ENCODE measurements around the gene SMIM22. TPM values are rescaled to one million over a fixed set of nuclear protein-coding genes. Genes with fewer than 3 reads are reported as not detected.
A peak's percentile ranks its signal among the peaks of the same experiment; 100 is the strongest.

The SMIM22 gene
- total RNA-seq (3.9 TPM), polyA plus RNA-seq (16.2 TPM)
- long read RNA-seq, donor 1 = 0 reads
- long read RNA-seq, donor 2 = 0 reads
- long read RNA-seq, donor 3, partial matches to known transcripts = 22 of 54 reads
- long read RNA-seq, donor 3, other reads (novel, unspliced or antisense) = 32 of 54 reads
- long read RNA-seq, donor 4 = 0 reads
- long read RNA-seq, donor 5, partial matches to known transcripts = 20 of 25 reads
- long read RNA-seq, donor 5, other reads (novel, unspliced or antisense) = 0 of 25 reads
- long read RNA-seq, donor 6, partial matches to known transcripts = 6 of 10 reads
- long read RNA-seq, donor 6, other reads (novel, unspliced or antisense) = 0 of 10 reads
- long read RNA-seq, donor 7, partial matches to known transcripts = 6 of 7 reads
- long read RNA-seq, donor 7, other reads (novel, unspliced or antisense) = 0 of 7 reads
- long read RNA-seq, donor 8 = 0 reads
- long read RNA-seq, donor 9, partial matches to known transcripts = 0 of 1 reads
- long read RNA-seq, donor 9, other reads (novel, unspliced or antisense) = 0 of 1 reads
- long read RNA-seq, donor 10, partial matches to known transcripts = 0 of 2 reads
- long read RNA-seq, donor 10, other reads (novel, unspliced or antisense) = 0 of 2 reads

- peaks cover 2 to 7% of the 10 kb centered on the region in 2 donors for H3K36me3 ChIP-seq (ENCODE audit: control insufficient read depth in 2 of 2, insufficient read depth in 2 of 2, low read length in 1 of 2)
- WGBS = 95% methylated on average over 14 of the region's 14 CpGs
- DNase-seq (ENCODE audit: low read depth in 6 of 9, low spot score in 9 of 9) = no peak
- no peaks in the 10 kb centered on the region for H3K27me3 ChIP-seq (ENCODE audit: control insufficient read depth in 2 of 2, insufficient read depth in 1 of 2, low read length in 1 of 2)
- peaks cover 0 to under 1% of the 10 kb centered on the region in 2 donors for H3K9me3 ChIP-seq (ENCODE audit: control insufficient read depth in 2 of 2, insufficient read depth in 1 of 2, low read length in 1 of 2)
- no peak within 1 kb of the TSS for H3K4me3 ChIP-seq (ENCODE audit: low read length in 2 of 2)
- no peak within 1 kb of the TSS for H3K27ac ChIP-seq (ENCODE audit: low read depth in 1 of 2, low read length in 1 of 2)
- peaks cover 0 to 5% of the 10 kb centered on the region in 2 donors for H3K4me1 ChIP-seq (ENCODE audit: control insufficient read depth in 2 of 2, insufficient read depth in 2 of 2, low read length in 2 of 2)
These were observed at the start of gene SMIM22 for GRCh38 chr16:4795181-4795827. TSS of gene SMIM22 (plus strand) at chr16:4795369. CDS start at chr16:4795735, 366 bp downstream.

- 97% methylated on average over 8 of the region's 8 CpGs for WGBS
- Histone ChIP-seq H3K27ac (ENCODE audit: low read depth in 1 of 2, low read length in 1 of 2) (no peak overlapping the region), H3K4me1 (ENCODE audit: control insufficient read depth in 2 of 2, insufficient read depth in 2 of 2, low read length in 2 of 2) (peaks cover 14 to 44% of the 10 kb centered on the region in 2 donors)
These were observed 49.0 kb upstream of the SMIM22 start for GRCh38 chr16:4746215-4746614.

GRCh38 chr16:4746991-4747574 is 48.1 kb upstream of the SMIM22 start:
- Histone ChIP-seq H3K36me3 (ENCODE audit: control insufficient read depth in 2 of 2, insufficient read depth in 2 of 2, low read length in 1 of 2) (peaks cover 18 to 22% of the 10 kb centered on the region in 2 donors), H3K4me3 (ENCODE audit: low read length in 2 of 2) (no peak overlapping the region), H3K27me3 (ENCODE audit: control insufficient read depth in 2 of 2, insufficient read depth in 1 of 2, low read length in 1 of 2) (no peaks in the 10 kb centered on the region), H3K9me3 (ENCODE audit: control insufficient read depth in 2 of 2, insufficient read depth in 1 of 2, low read length in 1 of 2) (no peaks in the 10 kb centered on the region), H3K27ac (ENCODE audit: low read depth in 1 of 2, low read length in 1 of 2) (peak overlapping the region; percentile 13 to 25), H3K4me1 (ENCODE audit: control insufficient read depth in 2 of 2, insufficient read depth in 2 of 2, low read length in 2 of 2) (peaks cover 14 to 44% of the 10 kb centered on the region in 2 donors)
- WGBS = 53% methylated on average over 15 of the region's 15 CpGs
- DNase-seq (ENCODE audit: low read depth in 6 of 9, low spot score in 9 of 9) = peak in 2 of 9 donors; percentile 35 to 57

More at GRCh38 chr16:4746215-4746614, 49.0 kb upstream of the SMIM22 start:
- DNase-seq (ENCODE audit: low read depth in 6 of 9, low spot score in 9 of 9) = no peak
- H3K9me3 ChIP-seq (ENCODE audit: control insufficient read depth in 2 of 2, insufficient read depth in 1 of 2, low read length in 1 of 2) = no peaks in the 10 kb centered on the region
- H3K27me3 ChIP-seq (ENCODE audit: control insufficient read depth in 2 of 2, insufficient read depth in 1 of 2, low read length in 1 of 2) = no peaks in the 10 kb centered on the region
- no peak overlapping the region for H3K4me3 ChIP-seq (ENCODE audit: low read length in 2 of 2)
- H3K36me3 ChIP-seq (ENCODE audit: control insufficient read depth in 2 of 2, insufficient read depth in 2 of 2, low read length in 1 of 2) = peaks cover 9 to 13% of the 10 kb centered on the region in 2 donors

- no peaks in the 10 kb centered on the region for H3K27me3 ChIP-seq (ENCODE audit: control insufficient read depth in 2 of 2, insufficient read depth in 1 of 2, low read length in 1 of 2)
- H3K36me3 ChIP-seq (ENCODE audit: control insufficient read depth in 2 of 2, insufficient read depth in 2 of 2, low read length in 1 of 2) = peaks cover 28 to 31% of the 10 kb centered on the region in 2 donors
- no peaks in the 10 kb centered on the region for H3K9me3 ChIP-seq (ENCODE audit: control insufficient read depth in 2 of 2, insufficient read depth in 1 of 2, low read length in 1 of 2)
- no peak overlapping the region for H3K4me3 ChIP-seq (ENCODE audit: low read length in 2 of 2)
- 55% methylated on average over 14 of the region's 14 CpGs for WGBS
- peak in 2 of 9 donors; percentile 29 to 70 for DNase-seq (ENCODE audit: low read depth in 6 of 9, low spot score in 9 of 9)
- H3K4me1 ChIP-seq (ENCODE audit: control insufficient read depth in 2 of 2, insufficient read depth in 2 of 2, low read length in 2 of 2) = peaks cover 14 to 40% of the 10 kb centered on the region in 2 donors
- peak overlapping the region in 1 of 2 donors; percentile 13 for H3K27ac ChIP-seq (ENCODE audit: low read depth in 1 of 2, low read length in 1 of 2)
These were observed 47.1 kb upstream of the SMIM22 start for GRCh38 chr16:4747906-4748681.

GRCh38 chr16:4748682-4749411 is 46.3 kb upstream of the SMIM22 start:
- no peaks in the 10 kb centered on the region for H3K9me3 ChIP-seq (ENCODE audit: control insufficient read depth in 2 of 2, insufficient read depth in 1 of 2, low read length in 1 of 2)
- peaks cover 14 to 35% of the 10 kb centered on the region in 2 donors for H3K4me1 ChIP-seq (ENCODE audit: control insufficient read depth in 2 of 2, insufficient read depth in 2 of 2, low read length in 2 of 2)
- no peak overlapping the region for H3K4me3 ChIP-seq (ENCODE audit: low read length in 2 of 2)
- H3K27me3 ChIP-seq (ENCODE audit: control insufficient read depth in 2 of 2, insufficient read depth in 1 of 2, low read length in 1 of 2) = no peaks in the 10 kb centered on the region
- H3K36me3 ChIP-seq (ENCODE audit: control insufficient read depth in 2 of 2, insufficient read depth in 2 of 2, low read length in 1 of 2) = peaks cover 35 to 38% of the 10 kb centered on the region in 2 donors
- H3K27ac ChIP-seq (ENCODE audit: low read depth in 1 of 2, low read length in 1 of 2) = no peak overlapping the region
- DNase-seq (ENCODE audit: low read depth in 6 of 9, low spot score in 9 of 9) = no peak
- WGBS = 96% methylated on average over 16 of the region's 16 CpGs

GRCh38 chr16:4749700-4750257 is 45.4 kb upstream of the SMIM22 start:
- H3K4me3 ChIP-seq (ENCODE audit: low read length in 2 of 2) = no peak overlapping the region
- H3K27ac ChIP-seq (ENCODE audit: low read depth in 1 of 2, low read length in 1 of 2) = no peak overlapping the region
- peaks cover 41 to 42% of the 10 kb centered on the region in 2 donors for H3K36me3 ChIP-seq (ENCODE audit: control insufficient read depth in 2 of 2, insufficient read depth in 2 of 2, low read length in 1 of 2)
- 96% methylated on average over 10 of the region's 10 CpGs for WGBS
- peaks cover 14 to 35% of the 10 kb centered on the region in 2 donors for H3K4me1 ChIP-seq (ENCODE audit: control insufficient read depth in 2 of 2, insufficient read depth in 2 of 2, low read length in 2 of 2)
- H3K9me3 ChIP-seq (ENCODE audit: control insufficient read depth in 2 of 2, insufficient read depth in 1 of 2, low read length in 1 of 2) = peaks cover under 1 to 2% of the 10 kb centered on the region in 2 donors
- H3K27me3 ChIP-seq (ENCODE audit: control insufficient read depth in 2 of 2, insufficient read depth in 1 of 2, low read length in 1 of 2) = no peaks in the 10 kb centered on the region
- no peak for DNase-seq (ENCODE audit: low read depth in 6 of 9, low spot score in 9 of 9)

- 97% methylated on average over 8 of the region's 8 CpGs for WGBS
- H3K4me1 ChIP-seq (ENCODE audit: control insufficient read depth in 2 of 2, insufficient read depth in 2 of 2, low read length in 2 of 2) = peaks cover 14 to 34% of the 10 kb centered on the region in 2 donors
These were observed 44.3 kb upstream of the SMIM22 start for GRCh38 chr16:4750896-4751295.

More at GRCh38 chr16:4750896-4751295, 44.3 kb upstream of the SMIM22 start:
- Histone ChIP-seq H3K9me3 (ENCODE audit: control insufficient read depth in 2 of 2, insufficient read depth in 1 of 2, low read length in 1 of 2) (peaks cover 4 to 8% of the 10 kb centered on the region in 2 donors), H3K36me3 (ENCODE audit: control insufficient read depth in 2 of 2, insufficient read depth in 2 of 2, low read length in 1 of 2) (peaks cover 51 to 53% of the 10 kb centered on the region in 2 donors), H3K27ac (ENCODE audit: low read depth in 1 of 2, low read length in 1 of 2) (no peak overlapping the region), H3K27me3 (ENCODE audit: control insufficient read depth in 2 of 2, insufficient read depth in 1 of 2, low read length in 1 of 2) (no peaks in the 10 kb centered on the region), H3K4me3 (ENCODE audit: low read length in 2 of 2) (no peak overlapping the region)
- no peak for DNase-seq (ENCODE audit: low read depth in 6 of 9, low spot score in 9 of 9)
